Measurements from ENCODE around the gene MTHFR. TPM values are rescaled to one million over a fixed set of nuclear protein-coding genes. Genes with fewer than 3 reads are reported as not detected.

MTHFR gene
- total and polyA plus RNA-seq, 2 of the 4 experiments (the other 2 are of a cell fraction) = 7.3 to 7.4 TPM

DNA sequence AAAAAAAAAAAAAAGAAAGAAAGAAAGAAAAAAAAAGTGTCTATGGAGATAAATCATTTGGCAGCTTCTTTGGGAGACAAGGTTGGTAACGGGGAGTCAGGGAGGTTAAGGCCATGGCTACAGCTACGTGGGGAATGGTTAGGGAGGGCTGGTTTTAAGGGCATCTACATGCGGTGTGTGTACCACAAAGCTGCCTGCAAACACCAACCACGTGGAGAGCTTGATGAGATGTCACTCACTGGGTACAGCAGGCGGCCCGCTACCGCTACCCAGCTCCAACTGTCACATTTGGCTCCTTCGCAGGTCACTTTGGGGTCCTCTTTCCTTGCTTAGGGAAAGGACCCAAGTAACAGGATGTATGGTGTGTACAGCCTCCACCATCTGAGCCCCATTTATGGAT is 48.8 kb upstream of the MTHFR start:
- H2AK9ac ChIP-seq (replicated peaks; ENCODE audit: low read depth, low read length, poor library complexity) = no peak overlapping the region
- WGBS, 2 experiments (ENCODE audit: extremely low coverage in 2 of 2, insufficient read length in 1 of 2) = no CpG with 5 or more reads among the region's 8 CpGs
- in situ Hi-C loops (cut with MboI; ENCODE audit: low sequenced_read_pairs) = no loop called here
- H2AFZ ChIP-seq (replicated peaks; ENCODE audit: low read length, poor library complexity) = no peak overlapping the region
- no peak overlapping the region for H2BK120ac ChIP-seq (ENCODE audit: low read depth, low read length)
- H3K18ac ChIP-seq (ENCODE audit: low read depth, low read length) = no peak overlapping the region
- no peak overlapping the region for H3K4me2 ChIP-seq (ENCODE audit: low read depth, low read length)
- no peaks in the 10 kb centered on the region for H3K36me3 ChIP-seq (ENCODE audit: control insufficient read depth, insufficient read depth, low read length)
- H4K8ac ChIP-seq (ENCODE audit: low read depth in 2 of 2, low read length in 2 of 2) = no peak overlapping the region
- dilution Hi-C loops (cut with HindIII; ENCODE audit: low sequenced_read_pairs, unreplicated experiment) = no loop called here
- H3K23ac ChIP-seq (ENCODE audit: low read depth, low read length) = no peak overlapping the region; the same call in 1 of the 2 replicates
- ATAC-seq (ENCODE audit: low read depth) (no peak), DNase-seq (no peak)
- H3K27ac ChIP-seq (ENCODE audit: insufficient read depth, low read length) = no peak overlapping the region
- no peak overlapping the region for H3K4ac ChIP-seq (ENCODE audit: low read depth, low read length)
- intact Hi-C loops (cut with micrococcal nuclease) = no loop called here
- no peak for TF ChIP-seq RFX5 (IDR thresholded peaks at IDR 0.05; ENCODE audit: low read depth, low read length)
- TF ChIP-seq CEBPB (IDR thresholded peaks at IDR 0.05; ENCODE audit: low read depth, low read length) = no peak
- no peak for TF ChIP-seq FOS (IDR thresholded peaks at IDR 0.05; ENCODE audit: low read depth, low read length)
- TF ChIP-seq MXI1 (IDR thresholded peaks at IDR 0.05; ENCODE audit: borderline replicate concordance, low read depth, low read length) = no peak
- TF ChIP-seq NFE2L2 (IDR thresholded peaks at IDR 0.05; ENCODE audit: low read depth, low read length) = no peak
- TF ChIP-seq, protein P1, sequence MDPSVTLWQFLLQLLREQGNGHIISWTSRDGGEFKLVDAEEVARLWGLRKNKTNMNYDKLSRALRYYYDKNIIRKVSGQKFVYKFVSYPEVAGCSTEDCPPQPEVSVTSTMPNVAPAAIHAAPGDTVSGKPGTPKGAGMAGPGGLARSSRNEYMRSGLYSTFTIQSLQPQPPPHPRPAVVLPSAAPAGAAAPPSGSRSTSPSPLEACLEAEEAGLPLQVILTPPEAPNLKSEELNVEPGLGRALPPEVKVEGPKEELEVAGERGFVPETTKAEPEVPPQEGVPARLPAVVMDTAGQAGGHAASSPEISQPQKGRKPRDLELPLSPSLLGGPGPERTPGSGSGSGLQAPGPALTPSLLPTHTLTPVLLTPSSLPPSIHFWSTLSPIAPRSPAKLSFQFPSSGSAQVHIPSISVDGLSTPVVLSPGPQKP (IDR thresholded peaks at IDR 0.05; ENCODE audit: borderline replicate concordance, low read depth, low read length) = no peak
- no peak for TF ChIP-seq POLR2A (IDR thresholded peaks at IDR 0.05; ENCODE audit: low read depth, low read length)
- TF ChIP-seq, protein P2, sequence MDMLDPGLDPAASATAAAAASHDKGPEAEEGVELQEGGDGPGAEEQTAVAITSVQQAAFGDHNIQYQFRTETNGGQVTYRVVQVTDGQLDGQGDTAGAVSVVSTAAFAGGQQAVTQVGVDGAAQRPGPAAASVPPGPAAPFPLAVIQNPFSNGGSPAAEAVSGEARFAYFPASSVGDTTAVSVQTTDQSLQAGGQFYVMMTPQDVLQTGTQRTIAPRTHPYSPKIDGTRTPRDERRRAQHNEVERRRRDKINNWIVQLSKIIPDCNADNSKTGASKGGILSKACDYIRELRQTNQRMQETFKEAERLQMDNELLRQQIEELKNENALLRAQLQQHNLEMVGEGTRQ (IDR thresholded peaks at IDR 0.05; ENCODE audit: low read depth, low read length) = no peak
- no peak for TF ChIP-seq SMC3 (IDR thresholded peaks at IDR 0.05; ENCODE audit: low read depth, low read length)
- no peak for TF ChIP-seq MAFK (IDR thresholded peaks at IDR 0.05; ENCODE audit: low read depth, low read length)
- no peaks in the 10 kb centered on the region for H3K9me3 ChIP-seq (ENCODE audit: control insufficient read depth, insufficient read depth, low read length)
- BruUV-seq (replicated peaks) = no TSS peak
- H3K14ac ChIP-seq (replicated peaks; ENCODE audit: low read depth, low read length) = no peak overlapping the region
- no peaks in the 10 kb centered on the region for H4K20me1 ChIP-seq (ENCODE audit: insufficient read depth, low read length)
- no peak overlapping the region for H4K91ac ChIP-seq (ENCODE audit: insufficient read depth, low read depth, low read length)
- H3K4me3 ChIP-seq (ENCODE audit: insufficient read depth, low read depth, low read length) = no peak overlapping the region
- H3K56ac ChIP-seq (ENCODE audit: extremely low read depth, insufficient read depth, low read length) = no peak overlapping the region
- no peak overlapping the region for H2BK5ac ChIP-seq (ENCODE audit: low read depth, low read length, poor library complexity, severe bottlenecking)
- H3K4me1 ChIP-seq (ENCODE audit: control insufficient read depth, insufficient read depth, low read length) = 0 out of 2 replicates have a peak, but pooled peaks cover 1% of the 10 kb centered on the region
- H2BK15ac ChIP-seq (ENCODE audit: low read depth, low read length) = no peak overlapping the region
- 0 out of 2 replicates have a peak, but pooled peaks cover 5% of the 10 kb centered on the region for H3K9me1 ChIP-seq (ENCODE audit: insufficient read depth, low read length)
- CTCF ChIA-PET = no interaction called here
- H3K27me3 ChIP-seq (ENCODE audit: control insufficient read depth, insufficient read depth, low read length) = peaks cover 34% of the 10 kb centered on the region
- no peak overlapping the region for H3K9ac ChIP-seq (ENCODE audit: low read depth, low read length)
- no peak overlapping the region for H4K5ac ChIP-seq (ENCODE audit: low read depth, low read length)
- POLR2A ChIA-PET (ENCODE audit: unreplicated experiment) = no interaction called here
- H2AK5ac ChIP-seq (ENCODE audit: low read depth, low read length) = no peak overlapping the region
- H2BK20ac ChIP-seq (ENCODE audit: low read depth, low read length) = no peak overlapping the region
- H3K79me1 ChIP-seq (ENCODE audit: low read depth in 1 of 2, low read length in 2 of 2) = no peaks in the 10 kb centered on the region
